HG02938 (cell line): ENCODE measurements around the gene LHPP.

ENCODE experiments used
- ATAC-seq: cut with Tn5 transposase; IDR thresholded peaks from one replicate; pipeline ENCODE4 v1.9.1; 2021; ENCODE audit warnings: mild to moderate bottlenecking, moderate library complexity; ENCODE audit not compliant: unreplicated experiment

Gene LHPP

DNA sequence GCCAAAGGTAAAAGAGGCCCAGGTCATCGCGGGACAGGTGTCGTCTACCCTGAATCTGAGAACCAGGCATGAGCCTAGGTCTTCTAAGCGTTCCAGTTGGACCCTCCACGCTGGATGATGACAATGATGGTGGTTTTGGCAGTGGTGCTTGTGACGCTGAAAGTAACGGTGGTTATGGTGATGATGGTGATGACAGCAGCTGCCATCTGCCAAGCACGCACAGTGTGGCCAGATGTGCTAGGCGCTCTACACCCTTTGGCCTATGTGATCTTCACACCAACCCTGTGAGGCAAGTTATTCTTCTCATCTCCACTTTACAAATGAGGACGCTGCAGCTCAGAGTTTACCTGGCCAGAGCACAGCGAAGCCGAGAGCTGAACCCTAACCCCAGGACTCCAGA lies 188.6 kb downstream of the LHPP start:
- no peak for ATAC-seq

DNA sequence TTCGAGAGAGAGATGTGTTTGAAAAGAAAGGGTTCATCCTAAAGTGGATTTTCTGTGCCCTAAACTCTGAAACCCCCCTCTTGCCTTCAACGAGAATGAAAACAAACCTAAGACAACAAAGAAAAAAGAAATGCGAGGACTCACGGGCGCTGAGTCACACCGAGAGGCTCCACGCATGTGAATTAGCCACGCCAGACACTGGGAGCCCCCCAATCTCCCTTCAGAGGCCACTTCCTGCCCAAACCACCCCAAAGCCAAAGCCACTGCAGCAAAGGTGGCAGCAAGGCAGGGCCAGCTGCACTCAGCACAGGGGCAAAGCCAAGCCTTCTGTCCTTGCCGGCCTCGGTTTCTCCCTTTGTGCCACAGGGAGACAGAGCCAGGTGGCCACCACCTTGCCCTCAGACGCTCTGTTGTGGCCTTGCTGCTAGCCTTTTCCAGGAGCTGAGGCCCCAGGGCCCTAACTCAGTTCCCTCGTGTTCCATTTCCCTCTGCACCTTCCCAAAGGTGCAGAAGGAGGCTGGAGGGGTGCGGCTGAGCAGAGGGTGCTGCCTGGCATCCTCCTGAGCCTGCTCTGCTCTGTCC lies 189.3 kb downstream of the LHPP start:
- ATAC-seq: no peak

DNA sequence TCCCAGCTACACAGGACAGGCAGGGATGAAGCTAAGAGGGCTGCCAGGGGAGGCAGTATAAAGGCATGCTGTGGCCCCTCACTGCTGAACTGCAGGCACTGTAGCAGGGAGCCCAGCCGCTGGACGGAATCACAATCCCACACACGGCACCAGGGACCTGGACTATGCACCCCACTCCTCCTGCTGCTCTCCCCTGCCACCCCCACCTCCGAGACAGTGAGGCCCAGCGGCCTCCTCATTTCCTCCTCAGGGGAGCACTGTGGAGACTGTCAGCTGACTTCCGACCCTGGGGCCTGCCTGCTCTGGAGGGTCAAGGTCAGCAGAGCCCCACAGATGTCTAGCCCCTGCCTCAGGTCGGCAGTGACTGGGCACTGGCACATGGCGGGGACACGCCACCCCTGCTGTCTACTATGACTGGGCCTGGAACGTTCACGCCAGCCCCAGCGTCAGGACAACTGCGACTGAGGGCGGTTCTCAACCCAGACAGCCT lies 189.8 kb downstream of the LHPP start:
- no peak for ATAC-seq

DNA sequence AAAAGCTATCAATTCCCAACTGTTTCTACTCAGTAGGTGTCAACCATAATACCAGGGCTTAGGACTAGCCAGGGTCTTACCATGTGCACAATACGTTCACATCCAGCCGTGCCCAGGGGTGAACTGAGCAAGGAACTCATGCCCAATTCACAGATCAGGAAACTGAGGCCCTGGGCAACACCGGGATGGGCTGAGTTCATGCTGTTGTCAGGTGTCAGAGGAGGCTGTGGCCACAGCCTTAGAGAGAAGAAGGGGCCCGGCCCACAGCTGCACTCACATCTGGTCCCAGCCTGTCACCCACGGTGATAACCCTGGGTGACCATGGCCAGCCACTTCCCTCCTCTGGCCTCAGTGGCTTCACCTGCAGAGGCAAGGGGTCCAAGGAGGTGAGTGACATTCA lies 190.6 kb downstream of the LHPP start:
- ATAC-seq: no peak

DNA sequence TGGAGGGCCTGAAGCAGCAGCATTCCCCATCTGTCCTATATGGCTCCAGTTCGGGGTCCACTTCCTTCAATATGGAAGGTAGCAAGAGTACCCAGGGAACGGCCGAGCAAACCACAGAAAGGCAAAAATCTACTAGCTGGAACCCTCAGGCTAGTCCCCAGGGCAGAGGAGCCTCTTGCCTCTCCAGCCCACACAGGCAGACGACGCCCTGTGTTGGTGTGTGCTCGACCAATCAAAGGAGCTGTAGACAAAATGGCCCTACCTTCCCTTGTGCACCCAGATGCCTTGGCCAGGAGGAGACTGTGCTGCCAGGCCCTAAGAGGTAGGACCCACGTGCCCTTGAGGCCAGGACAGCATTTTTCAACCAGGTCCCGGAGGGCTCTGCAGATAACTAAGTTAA lies 191.1 kb downstream of the LHPP start:
- ATAC-seq: no peak

DNA sequence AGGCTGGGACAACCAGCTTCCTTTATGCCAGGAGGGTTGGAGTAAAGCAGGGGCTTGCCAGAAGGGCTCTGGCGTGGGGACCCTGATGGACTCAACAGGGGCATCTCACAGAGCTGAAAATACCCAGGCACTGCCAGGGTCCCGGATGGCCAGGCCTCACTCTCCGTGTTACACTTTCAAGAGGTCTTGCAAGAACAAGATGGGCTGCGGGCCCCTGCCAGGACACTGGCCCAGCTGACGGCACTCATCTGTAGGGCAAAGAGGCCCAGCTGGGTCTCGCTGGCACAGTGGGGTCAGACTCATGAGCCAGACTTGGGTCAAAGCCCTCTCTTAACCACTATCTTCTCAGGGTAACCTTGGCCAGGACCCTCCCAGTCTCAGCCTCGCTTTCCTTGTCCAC lies 191.7 kb downstream of the LHPP start:
- no peak for ATAC-seq

DNA sequence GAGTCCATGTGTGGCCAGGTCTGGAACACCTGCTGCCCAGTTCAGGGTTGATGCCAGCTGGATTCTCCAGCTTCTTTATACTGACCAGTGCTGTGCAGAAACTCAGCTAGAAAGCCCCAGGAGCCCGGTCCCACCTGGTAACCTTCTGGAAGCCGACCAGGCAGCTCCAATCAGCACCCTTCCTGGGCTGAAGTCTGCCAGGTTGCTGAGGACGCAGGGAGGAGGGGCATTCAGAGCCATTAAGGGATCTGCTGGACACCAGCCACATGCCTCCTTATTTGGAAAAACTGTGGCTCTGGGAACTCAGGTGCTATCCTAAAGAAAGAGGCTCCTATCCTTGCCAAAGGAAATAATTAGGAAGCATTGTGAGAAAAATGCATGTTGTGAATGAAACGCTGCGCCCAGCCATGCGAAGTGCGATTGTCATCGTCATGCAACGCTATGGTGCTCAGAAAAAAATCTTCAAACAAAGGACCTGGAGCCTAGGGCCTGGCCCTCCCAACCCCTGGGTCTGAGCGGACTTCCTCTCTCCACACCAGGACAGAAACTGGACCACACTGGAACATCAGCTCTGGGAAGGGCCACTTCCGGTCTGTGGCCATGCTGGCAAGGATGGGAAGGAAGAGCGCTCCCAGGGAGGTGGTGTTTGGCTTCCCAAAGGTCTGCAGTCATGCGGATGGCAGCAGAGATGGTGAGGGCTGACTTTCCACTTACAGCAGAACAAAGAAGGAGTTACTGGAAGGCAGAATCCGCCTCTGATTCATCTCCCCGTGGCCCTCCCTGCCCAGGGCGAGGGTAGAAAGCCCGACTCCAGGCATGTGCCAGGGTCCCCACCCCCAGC lies 192.4 kb downstream of the LHPP start:
- ATAC-seq: no peak

DNA sequence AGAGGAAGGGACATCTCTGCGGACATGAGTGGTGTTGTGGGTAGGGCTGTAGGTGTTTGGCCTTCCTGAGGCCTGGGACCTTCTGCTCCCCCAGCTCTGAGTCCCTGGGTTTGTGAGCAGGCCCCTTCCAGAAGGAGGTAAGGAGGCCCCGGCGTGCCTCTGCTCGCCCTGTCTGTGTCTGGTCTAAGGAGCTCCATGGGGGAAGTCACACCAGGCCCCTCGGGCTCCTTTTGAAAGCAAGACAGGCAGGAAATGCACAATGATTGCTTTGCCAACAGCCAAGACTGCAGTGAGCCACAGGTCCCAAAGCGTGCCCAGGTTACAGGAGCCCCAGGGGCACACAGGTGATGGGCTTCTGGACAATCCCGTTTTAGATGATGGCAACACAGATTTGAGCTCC lies 193.1 kb downstream of the LHPP start:
- ATAC-seq: no peak

DNA sequence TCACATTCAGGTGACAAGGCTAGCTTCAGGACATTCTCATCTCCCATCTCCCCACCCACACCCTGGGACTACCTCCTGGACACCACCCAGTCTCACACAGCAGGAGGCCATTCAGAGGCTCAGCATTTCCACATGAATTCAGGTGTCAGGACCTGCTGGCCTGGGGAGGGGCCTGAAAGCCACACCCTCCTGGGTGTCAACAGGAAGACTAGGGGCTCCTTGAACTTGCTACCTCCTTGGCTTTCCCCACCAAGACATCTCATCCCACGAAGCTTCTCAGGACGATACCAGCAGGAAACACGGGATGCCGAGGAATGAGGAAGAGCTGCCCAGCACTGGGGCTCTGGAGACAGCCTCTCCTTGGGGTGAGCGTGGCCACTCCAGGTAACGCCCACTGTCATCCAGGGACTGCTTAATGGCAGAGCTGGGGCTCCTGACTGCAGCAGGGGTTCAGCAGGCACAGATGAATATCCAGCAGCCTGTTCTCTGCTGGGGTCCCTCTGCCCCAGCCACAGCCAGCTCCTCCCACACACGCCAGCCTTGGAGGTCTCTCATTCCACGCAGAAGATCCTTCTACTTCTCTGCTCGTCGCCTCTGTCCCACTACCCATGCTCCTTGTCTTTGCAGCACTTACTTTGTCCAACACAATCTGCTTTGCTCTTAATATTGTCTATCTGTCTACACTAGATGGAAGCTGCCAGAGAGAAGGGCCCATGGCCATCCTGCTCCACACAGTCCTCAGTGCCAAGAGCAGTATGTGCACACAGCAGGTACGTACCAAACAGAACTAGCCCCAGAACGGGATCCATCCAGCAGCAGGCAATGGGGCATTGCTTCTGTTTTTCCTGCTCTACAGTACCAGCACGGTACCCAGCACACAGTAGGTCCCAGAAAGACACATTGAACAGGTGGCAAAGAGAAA lies 193.8 kb downstream of the LHPP start:
- no peak for ATAC-seq

DNA sequence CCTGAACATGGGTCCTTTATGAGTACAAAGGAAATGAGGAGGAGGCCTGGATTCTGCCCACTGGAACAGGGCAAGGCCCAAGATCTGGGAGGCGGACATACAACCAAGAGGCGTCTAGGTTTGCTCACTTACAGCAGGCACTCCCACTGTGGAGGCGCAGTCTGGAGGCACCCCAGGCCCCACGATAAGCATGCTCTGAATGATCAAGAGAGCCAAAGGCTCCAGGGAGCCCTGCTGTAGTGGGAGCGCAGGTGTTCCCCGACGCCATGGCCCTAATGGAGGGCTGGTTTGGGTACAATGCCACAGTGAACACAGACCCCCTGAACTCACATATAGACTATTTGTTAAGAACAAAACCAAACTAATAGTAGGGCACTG lies 194.5 kb downstream of the LHPP start:
- ATAC-seq: no peak

DNA sequence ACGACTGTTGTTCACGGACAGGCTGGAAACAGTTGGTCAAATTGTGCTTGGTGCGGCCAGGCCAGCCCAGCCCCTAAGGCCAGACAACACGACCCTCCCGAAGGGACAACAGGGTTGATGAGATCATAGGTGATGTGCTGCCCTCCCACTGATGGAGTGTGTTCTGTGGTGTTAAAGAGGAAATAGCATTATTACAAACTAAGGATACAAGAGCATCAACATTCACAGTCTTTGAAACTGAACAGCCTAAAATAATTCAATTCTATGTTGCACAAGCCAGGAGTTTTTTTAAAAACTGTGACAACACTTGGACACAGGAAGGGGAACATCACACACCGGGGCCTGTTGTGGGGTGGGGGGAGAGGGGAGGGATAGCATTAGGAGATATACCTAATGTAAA lies 194.9 kb downstream of the LHPP start:
- ATAC-seq: no peak

DNA sequence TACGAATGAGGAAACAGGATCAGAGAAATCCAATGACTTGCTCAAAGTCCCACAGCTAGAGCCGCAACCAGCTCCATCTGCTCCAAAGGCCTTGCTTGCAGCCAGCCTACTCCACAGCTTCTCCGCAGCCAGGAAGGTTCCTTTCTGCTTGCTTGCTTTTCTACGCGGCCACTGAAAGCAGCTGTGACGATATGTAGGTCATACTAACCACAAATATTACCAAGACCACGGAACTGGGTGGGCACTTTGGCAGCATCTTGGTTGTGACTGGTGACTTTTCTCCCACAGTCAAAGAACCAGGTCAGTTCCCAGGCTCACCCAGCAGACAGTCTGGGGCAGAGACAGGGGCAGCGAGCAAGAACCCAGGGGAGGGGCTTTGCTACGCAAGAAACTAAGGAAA lies 196.2 kb downstream of the LHPP start:
- no peak for ATAC-seq

DNA sequence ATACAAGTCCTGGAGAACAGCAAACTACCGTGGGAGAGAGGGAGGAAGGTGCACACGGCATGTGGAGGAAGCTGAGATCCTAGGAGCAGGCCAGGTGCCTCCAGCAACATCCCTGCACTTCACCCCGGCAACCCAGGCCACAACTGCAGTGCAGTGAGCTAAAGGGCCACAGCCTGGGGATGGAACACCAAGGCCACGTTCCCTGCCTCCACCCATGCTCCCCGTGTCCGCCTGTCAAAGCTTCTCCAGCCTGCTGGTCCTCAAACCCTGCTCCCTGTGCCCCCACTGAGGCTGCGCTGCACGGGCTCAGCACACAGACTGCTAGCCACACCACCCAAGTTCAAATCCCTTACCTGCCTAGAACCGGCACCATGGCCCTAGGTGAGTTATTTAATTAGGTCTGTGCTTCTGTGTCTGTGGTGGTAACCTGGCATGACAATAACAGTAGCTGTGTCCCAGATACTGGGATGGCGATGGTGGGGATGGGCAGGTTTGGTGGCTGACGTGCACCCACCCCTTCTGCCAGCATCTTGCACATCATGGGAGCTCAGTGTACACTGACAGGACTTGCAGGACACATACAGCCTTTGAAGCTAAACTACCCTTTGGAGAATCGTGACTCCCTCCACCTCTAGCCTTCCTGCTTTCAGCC lies 197.1 kb downstream of the LHPP start:
- ATAC-seq: no peak

DNA sequence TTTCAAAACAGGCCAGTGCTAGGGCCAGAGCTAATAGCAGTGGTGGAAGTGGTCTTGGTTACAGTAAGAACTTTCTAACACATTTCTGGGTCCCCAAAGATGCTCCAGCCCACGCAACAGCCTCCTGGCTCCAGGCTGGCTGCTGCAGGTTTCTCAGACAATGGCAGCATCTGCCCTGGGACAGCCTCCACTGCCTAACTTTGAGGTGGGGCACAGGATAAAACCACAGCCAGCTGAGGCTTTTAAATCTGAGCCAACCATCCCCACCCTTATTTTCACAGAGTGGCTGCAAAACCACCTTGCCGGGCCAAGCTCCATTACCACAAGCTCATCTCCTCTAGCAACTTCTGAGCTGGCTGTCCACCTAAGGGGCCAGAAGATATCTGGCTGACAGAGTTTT lies 197.8 kb downstream of the LHPP start:
- no peak for ATAC-seq

DNA sequence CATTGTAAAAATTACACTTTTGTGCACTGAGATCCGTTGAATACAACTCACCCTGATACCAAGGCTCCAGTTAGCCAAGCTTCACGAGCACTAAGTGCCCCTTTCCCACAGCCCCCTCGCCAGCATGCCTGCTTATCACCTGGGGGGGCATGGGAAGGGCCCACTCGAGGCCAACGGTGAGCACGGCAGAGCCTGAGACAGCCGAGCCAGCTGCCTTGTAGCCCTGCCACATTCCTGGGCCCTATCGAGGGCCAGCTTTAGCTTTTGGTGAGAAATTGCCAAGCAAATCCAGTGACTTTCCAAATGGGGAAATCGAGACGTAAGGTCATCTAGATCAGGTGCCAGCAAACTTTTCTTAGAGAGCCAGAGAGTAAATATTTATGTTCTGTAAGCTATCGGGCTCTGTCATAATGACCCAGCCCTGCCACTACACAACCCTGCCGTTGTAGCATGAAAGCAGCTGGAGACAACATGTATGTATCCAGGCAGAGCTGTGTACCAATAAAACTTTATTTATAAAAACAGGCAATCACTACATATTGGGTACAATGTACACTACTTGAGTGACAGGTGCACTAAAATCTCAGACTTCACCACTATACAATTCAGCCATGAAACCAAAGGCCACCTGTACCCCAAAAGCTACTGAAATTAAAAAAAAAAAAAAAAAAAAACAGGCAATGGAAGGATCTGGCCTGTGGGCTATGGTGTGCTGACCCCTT lies 198.9 kb downstream of the LHPP start:
- ATAC-seq: no peak

DNA sequence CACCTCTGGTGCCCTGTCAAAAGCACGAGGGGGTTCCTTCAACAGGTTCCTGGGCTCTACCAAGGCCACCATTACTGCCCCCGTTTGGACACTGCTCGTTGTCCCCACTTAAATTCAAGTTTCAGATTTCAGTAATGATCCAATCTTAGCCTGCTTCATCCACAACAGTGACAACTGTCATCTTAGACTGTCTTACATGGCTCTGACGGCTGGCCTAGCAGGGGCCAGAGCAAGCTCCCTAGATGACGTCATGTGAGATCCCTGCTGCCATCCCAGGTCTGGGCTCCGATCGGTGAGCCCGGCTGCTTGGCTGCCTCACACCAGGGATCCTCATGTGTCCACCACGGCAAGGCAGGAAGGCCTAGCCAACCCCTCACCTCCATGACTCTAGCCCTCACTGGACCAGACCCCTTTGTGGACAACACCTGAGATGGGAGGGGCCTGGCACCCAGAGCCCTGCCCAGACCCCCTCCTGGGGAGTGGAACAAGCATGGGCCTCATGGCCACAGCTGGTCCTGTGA lies 200.1 kb downstream of the LHPP start:
- no peak for ATAC-seq

DNA sequence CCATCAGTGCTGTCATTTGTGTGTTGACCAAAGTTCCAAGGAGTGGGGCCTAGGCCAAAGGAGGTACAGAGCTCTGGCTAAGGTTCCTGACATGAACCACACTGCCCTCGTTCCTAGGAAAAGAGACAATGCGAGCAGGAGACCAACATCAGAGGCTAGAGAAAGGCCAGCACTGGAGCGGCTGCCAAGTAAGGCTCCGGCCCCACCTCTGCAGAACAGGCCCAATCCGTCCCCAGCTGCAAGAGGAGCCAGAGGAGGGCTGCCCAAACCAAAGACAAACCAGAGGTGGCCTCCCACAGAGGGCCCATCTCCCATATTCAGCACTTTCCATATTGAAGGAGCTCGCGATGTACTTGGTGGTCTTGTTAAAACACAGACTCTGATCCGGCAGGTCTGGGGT lies 201.6 kb downstream of the LHPP start:
- no peak for ATAC-seq
